Fibroblast of skin of left quadriceps (primary cell): Measurements from ENCODE around the gene CACNA1C.

Source experiments
- DNase-seq, 2 experiments: peaks; one replicate each; pipeline ENCODE4 v3.0.0-alpha.2; 2013; ENCODE audit warnings: low read depth in 2 of 2

The CACNA1C gene

DNA sequence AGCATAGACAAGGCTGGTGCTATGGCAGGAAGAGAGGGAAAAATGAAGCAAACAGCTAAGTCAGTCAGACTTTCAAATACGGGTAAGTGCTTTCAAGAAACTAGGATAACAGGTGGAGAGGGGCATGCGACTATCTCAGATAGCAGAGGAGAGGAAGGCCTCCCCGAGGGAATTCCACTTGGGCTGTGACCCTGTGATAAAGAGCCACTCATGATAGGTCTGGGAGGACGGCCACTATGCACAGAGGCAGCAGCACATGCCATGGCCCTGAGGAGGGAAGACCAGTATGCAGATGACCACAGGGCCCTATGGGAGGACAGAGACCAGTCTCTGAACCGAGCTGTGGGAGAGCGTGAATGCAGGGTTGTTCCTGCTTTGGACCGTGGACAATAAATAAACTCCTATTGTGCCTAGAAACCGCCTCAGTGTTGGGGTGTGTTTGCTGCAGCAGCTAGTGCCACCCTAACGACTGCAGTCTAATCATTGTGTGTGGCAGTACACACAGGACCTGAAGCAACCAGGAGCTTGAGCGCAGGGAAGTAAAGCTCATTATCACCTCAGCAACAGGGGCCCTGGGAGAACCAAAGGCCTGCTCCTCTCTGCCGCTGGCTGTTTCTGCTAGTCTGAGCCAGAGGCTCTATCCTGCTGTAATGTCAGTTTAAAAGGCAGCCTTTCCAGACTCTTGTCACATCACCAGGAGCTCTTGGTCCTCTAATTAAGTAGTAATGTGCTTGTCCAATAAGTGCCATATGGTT, 119.1 kb downstream of the CACNA1C start:
- DNase-seq = no peak

DNA sequence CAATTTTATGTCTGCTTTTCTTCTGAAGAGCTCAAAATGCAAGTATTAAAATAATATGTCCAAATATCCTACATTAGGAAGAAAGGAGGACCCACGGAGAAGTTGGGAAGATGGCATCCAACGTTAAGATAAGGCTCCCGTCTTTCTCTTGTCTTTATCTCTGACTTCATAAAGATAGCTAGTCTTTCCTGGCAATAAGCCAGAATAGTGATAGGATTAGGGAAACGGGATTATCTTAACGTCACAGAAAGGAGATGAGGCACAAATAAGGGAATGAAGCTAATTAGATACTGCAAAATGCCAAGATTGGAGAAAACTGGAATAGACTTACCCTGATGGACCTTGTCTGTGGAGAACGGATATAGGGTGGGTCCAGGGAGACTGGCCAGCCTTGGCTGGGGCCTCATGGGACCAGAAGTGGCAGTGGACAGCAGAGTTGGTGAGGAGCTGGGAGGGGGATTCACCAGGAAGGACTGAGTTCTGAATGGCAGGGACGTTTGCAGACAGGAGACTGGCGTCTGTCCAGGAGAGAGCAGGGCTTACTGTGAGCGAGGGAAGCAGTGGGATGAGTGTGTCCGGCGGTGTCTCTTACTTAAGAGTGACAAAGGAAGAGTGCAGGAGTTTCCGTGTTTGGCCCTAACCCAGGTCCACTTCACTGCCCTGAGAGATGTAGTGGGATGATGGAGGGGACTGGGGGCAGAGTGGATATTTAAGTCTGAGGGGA, 119.9 kb downstream of the CACNA1C start:
- DNase-seq = no peak

- DNase-seq = no peak
Observed at GRCh38 chr12:2173971-2174370, 121.2 kb downstream of the CACNA1C start.

- no peak for DNase-seq
Observed at GRCh38 chr12:2177003-2177402, 124.2 kb downstream of the CACNA1C start.

DNA sequence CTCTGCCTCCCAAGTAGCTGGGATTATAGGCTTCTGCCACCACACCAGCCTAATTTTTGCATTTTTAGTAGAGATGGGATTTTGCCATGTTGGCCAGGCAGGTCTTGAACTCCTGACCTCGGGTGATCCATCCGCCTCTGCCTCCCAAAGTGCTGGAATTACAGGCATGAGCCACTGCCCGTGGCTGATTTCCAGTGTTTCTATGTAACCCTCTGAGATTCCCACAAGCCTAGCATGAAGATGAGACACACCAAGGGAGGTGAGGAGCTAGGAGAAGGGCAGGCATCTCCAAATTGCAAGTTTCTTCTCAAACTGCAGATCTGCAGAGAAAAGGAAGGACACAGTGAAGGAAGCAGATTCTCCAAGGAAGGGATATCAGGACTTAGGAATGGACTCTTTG, 125.0 kb downstream of the CACNA1C start:
- no peak for DNase-seq

DNA sequence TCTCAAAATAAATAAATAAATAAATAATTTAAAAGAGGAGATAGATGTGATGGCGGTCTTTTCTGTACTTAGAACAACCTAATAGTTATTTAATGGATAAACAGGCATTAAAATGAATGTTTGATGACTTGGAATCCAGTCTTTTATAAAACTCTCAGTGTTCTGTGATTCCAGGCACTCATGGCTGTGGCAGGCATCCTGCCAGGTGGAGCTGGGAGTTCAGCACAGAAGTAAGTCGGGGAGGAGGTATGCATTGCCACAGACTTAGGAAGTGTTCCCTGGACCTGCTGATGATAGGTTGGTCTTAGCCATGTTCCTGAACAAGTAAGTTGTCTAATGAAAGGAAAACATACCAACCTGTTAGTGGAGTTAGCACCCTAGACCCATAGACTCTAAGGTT, 126.3 kb downstream of the CACNA1C start:
- DNase-seq = no peak

GRCh38 chr12:2179953-2180736, 127.4 kb downstream of the CACNA1C start:
- peak; percentile 83 to 85 for DNase-seq

GRCh38 chr12:2180737-2181082, 127.9 kb downstream of the CACNA1C start:
- DNase-seq = no peak

DNA sequence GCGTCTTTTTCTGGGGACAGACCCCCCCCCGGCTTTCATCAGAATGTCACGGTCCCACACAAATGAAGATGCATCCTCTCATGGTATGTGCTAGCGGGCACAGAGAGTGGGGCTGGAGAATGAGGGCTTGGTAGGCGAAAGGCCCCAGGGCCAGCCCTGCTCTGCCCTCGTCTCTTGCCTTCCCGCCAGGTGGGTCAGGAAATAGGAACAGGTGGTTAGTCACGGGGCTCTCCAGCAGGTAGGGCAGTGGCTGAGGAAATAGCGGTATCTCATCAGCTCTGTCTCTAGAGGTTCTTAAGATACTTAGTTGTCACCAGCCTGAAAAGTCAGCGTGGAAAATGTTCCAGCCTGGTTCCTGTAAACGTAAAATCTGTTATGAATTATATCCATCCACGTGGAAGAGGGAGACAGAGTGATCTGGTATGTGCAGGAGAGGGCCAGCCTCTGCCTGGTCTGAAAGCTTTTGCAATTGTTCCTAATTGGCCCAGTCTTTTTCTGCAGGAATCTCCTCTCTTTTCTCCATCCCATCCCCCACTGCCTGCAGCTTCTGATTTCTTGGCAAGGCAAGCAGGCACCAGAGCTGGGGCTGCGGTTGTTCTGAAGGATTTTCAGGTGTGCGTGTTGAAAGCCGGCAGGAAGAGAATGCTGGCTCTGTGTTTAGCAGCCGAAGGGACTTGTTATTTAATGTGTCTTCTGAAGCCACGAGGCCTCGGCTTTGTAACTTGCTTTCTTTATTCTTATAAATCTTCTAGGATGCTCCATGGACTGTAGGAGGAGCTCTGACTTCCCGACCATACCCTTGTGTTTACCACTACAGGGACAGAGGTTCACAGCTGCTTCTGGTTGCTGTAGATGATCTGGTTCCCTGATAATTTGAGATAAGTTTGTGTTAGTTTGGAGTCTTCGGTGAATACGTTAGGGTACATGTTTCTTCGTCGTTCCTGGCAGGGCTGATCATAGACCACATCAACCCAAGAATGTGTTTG, 131.1 kb downstream of the CACNA1C start:
- DNase-seq = peak; percentile 86

- no peak for DNase-seq
Observed at GRCh38 chr12:2185751-2186341, 133.1 kb downstream of the CACNA1C start.

GRCh38 chr12:2187195-2187945, 134.6 kb downstream of the CACNA1C start:
- no peak for DNase-seq

DNA sequence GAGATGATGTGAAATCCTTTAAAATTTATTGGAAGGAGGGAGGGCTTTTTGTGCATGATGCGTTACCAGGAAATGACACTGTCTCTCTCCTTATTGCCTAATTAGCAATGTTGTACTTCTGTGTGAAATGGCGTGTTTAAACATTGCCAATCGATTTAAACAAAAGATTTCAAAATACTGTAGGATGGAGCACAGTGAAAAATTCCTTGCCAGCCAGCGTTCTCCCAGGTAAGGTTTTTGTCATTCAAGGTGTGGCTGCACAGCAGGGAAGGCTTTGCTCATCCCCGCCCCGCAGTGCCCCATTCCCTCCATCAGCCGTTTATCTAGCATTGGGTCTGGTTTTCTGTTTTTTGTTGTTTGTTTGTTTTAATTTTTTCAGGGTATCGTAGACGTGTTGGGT, 137.3 kb downstream of the CACNA1C start:
- no peak for DNase-seq

DNA sequence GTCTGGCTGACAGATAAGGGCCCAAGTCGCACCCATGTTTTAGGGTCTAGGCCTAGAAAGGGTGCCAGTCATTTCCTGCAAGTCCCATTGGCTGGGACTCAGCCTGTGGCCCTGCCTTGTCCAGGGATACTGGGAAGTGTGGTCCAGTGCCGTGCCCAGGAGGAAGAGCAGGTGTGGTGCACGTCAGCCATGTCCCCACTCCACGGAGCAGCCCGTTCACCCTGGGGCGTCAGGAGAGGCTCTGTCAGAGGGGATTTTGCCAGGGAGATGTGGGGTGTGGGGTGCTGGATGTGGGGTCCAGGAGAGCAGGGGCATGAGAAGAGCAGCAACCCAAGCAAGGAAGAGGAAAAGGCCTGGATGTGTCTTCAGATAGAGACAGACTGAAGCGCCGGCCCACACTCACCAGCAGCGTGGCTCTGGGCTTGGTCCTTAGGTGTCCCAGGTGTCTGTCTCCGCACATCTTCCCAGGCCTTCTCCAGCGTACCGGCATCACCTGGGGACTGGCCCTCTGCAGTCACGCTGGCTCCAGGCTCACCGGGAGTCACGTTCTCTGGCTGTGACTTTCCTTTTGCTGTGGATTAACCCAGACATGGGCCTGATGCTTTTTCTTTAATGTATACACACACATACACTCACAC, 138.2 kb downstream of the CACNA1C start:
- DNase-seq = no peak

- DNase-seq = no peak
Observed at GRCh38 chr12:2191534-2192153, 138.9 kb downstream of the CACNA1C start.

DNA sequence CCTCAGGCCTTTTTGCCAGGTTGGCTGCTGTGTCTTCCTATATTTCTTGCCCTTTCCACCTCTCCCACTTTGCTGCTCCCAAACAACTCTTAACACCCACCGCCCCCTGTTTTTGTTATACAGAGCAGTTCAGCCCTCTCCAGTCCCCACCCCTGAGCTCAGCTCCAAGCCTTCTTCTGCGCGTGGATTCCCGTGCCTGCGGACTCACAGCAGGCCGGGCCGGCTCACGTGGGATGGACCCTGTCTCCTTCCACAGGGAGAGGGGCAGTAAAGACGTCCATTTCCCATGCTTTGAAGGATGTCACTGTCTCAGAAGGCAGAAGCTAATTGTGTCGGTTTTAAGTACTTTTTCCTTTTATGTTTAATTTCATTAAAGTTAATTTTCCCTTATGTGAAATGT, 139.4 kb downstream of the CACNA1C start:
- no peak for DNase-seq

DNA sequence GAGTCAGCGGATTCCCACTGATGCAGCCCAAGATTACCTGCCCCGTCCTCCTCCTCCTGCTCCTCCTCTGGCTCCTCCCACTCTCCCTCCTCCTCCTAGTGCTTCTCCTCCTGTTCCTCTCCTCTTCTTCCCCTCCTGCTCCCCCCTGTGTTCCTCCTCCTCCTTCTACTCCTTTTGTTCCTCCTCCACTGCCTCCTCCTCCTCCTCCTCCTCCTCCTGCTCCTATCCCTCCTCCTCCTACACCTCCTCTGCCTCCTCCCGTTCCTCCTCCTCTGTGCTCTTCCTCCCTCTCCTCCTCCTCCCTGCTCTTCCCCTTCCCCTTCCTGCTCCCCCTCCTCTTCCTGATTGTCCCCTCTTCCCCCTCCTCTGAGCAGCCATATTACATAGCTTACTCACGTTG, 141.3 kb downstream of the CACNA1C start:
- DNase-seq = no peak

- DNase-seq = no peak
Observed at GRCh38 chr12:2194571-2194970, 141.8 kb downstream of the CACNA1C start.

GRCh38 chr12:2195085-2195484, 142.3 kb downstream of the CACNA1C start:
- DNase-seq = no peak

DNA sequence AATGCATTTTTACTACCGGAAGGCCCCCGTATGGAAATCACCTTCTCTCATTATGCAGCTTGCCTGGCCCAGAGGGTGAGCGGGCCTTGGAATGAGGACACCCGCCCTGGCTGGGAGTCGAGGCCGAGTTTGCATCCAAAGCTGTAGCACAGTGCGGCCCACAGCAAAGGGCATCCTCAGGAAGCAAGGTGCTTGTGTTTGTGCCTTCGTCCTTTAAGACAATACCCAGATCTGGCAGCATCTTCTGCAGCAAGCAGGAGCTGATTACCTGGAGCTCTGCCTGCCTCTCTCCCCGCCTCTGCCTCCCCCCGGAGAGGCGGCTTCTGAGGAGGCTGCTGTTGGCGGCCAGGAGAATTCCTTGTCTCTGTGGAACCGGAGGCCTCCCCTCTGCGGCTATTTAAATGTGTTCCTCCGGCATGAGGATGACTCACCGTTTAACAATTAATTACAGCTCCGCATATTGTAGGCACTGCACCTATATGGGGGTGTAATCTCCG, 145.3 kb downstream of the CACNA1C start:
- peak; percentile 62 to 70 for DNase-seq
